Heart left ventricle (tissue), 13 donors: ENCODE results near the gene CUL4A.

Experiments used
- POLR2A ChIP-seq, 2 donors: fragments of 450-650 bp; IDR thresholded peaks; one replicate each; pipeline ENCODE4 v1.6.1; 2017; ENCODE audit warnings: antibody characterized with exemption in 2 of 2, mild to moderate bottlenecking in 2 of 2, moderate library complexity in 2 of 2
- TF ChIP-seq, protein P1 (sequence below), 12 donors: fragments of 200-600 bp; sonication (generic) in 4 of 12; IDR thresholded peaks; one replicate each; pipeline versions ENCODE4 v1.5.0 to v1.8.0; 2018 to 2022; ENCODE audit warnings: antibody characterized with exemption in 12 of 12, mild to moderate bottlenecking in 5 of 12
- donor health status: ischemic (EF 13 %, LVEDD 7.1; RV severe dilation, severe dysfunction).
- donor health status: DM: no; HTN: yes; CAD: no.
- donor health status: DM: no; HTN: no; CAD: no.
- donor health status: ischemic (EF 25% LVEDD 6.9; RV normal size, moderate dysfunction).
- donor health status: ischemic (EF 25% LVEDD 5.7; RV mildly dilated, moderate dysfunction).
- donor health status: ischemic (EF 35%, LVEDD 5.7; RV mildly dilated, moderate dysfunction).
- donor health status: nonischemic (EF 11% LVEDD 7.7; RV severe dilation, severe dysfunction).
- donor health status: DM: yes; HTN: yes; CAD: no.
- donor health status: PGD.
- donor health status: ischemic (EF 29% LVEDD 5.4; RV normal size, mild dysfunction).
- donor health status: nonischemic (EF 23%, LVEDD 6.1; RV moderate dilation, normal function).

DNA sequence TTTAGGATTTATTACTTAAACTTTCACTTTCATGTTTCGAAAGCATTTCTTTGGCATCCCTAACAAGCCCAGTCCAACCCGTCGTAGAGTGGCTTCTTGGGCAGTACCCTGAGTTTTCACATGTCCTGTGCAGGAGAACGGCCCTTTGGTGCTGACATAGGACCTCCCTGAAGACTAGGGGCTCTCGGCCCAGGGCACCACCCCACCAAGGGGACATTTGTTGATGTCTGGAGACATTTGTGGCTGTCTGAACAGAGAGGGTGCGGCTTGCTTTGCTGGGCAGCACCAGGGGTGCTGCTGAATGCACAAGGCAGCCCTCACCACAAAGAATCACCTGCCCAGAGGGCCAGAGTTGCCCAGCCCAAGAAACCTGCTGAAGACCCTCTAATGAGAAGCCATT is 30.6 kb downstream of the CUL4A start:
- TF ChIP-seq POLR2A (IDR thresholded peaks at IDR 0.05), result no peak
- TF ChIP-seq, protein P1, sequence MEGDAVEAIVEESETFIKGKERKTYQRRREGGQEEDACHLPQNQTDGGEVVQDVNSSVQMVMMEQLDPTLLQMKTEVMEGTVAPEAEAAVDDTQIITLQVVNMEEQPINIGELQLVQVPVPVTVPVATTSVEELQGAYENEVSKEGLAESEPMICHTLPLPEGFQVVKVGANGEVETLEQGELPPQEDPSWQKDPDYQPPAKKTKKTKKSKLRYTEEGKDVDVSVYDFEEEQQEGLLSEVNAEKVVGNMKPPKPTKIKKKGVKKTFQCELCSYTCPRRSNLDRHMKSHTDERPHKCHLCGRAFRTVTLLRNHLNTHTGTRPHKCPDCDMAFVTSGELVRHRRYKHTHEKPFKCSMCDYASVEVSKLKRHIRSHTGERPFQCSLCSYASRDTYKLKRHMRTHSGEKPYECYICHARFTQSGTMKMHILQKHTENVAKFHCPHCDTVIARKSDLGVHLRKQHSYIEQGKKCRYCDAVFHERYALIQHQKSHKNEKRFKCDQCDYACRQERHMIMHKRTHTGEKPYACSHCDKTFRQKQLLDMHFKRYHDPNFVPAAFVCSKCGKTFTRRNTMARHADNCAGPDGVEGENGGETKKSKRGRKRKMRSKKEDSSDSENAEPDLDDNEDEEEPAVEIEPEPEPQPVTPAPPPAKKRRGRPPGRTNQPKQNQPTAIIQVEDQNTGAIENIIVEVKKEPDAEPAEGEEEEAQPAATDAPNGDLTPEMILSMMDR (IDR thresholded peaks at IDR 0.05), result no peak
